HG03342 (cell line): ENCODE results near the gene OR10A2.
"Not testable (repeated sequence)": the region's sequence is repeated elsewhere in the genome, so short reads cannot be mapped to it uniquely, and the experiment has no call there.

ENCODE experiments used
- ATAC-seq: cut with Tn5 transposase; IDR thresholded peaks from one replicate; pipeline ENCODE4 v1.9.1; 2021; ENCODE audit warnings: mild to moderate bottlenecking, moderate library complexity; ENCODE audit not compliant: unreplicated experiment

OR10A2 gene, protein sequence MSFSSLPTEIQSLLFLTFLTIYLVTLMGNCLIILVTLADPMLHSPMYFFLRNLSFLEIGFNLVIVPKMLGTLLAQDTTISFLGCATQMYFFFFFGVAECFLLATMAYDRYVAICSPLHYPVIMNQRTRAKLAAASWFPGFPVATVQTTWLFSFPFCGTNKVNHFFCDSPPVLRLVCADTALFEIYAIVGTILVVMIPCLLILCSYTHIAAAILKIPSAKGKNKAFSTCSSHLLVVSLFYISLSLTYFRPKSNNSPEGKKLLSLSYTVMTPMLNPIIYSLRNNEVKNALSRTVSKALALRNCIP

DNA sequence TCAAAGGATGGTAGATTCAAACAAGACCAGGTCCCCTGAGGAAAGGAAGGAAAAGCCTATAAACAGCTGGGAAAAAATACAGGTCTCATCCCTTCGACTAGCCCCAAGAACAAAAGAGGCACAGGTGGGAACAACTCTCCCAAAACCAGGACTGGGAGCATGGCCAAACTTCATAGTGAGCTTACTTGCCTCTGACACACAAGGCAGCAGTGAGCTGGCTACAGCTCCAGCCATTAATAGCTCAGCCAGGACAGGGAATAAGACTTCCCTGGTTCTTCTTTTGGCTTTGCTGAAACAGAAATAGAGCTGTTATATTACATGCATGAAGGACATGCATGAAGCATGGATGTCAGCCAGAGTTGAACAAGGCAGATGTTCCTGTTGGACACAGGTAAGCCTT lies at the start of gene OR10A2:
TSS of gene OR10A2 (plus strand) at position 97 of the 400 bp plus-strand sequence. CDS start 6,698 bp downstream, outside the sequence.
- ATAC-seq, result no peak

DNA sequence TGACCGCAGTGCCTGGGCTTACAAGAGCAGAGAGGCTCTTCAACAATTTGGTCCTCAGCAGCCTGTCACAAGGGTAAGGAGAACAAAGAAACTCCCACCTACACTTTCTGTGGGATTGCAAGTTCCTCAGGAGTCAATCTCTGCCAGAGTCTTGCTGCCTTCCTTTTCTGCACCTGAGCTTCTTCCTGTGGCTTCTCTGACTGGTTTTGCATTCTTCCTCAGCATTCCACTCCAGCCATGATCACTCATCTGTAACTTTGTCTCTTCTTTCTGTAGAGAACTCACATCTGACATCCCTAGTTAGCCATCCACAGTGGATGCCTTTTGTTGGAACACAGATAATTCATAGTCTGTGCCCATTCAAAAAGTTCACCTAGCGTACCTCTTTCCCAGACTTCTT lies 49.2 kb upstream of the OR10A2 start:
- no peak for ATAC-seq

GRCh38 chr11:6817694-6818093 lies 45.2 kb upstream of the OR10A2 start:
- no peak for ATAC-seq

GRCh38 chr11:6818967-6819366 lies 43.9 kb upstream of the OR10A2 start:
- no peak for ATAC-seq

GRCh38 chr11:6824136-6824823 lies 38.6 kb upstream of the OR10A2 start:
- no peak for ATAC-seq

DNA sequence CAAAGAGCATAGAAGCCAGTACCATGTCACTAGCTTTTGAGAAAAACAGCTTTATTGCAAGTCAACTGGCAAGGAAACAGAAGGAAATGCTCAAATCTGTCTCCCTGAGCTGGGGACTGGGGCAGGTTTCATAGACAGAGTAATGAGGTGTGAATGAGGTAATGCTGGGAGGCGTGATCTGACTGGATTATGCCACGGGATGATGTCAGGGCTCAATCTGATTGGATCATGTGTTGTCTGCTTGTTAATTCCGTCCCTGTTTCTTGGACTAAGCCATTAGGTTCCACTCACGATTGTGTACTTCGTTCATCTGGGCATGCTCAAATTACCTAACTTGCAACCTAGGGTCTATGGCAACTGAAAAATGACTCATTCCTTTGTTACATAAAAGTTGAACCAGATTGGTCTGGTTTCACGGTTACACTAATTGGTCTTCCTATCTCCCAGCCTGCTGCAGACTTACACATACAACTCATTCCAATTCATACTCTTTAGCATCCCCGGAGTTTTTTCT lies 37.6 kb upstream of the OR10A2 start:
- ATAC-seq, result no peak

GRCh38 chr11:6828103-6828502 lies 34.8 kb upstream of the OR10A2 start:
- ATAC-seq, result no peak

- no peak for ATAC-seq
Observed at GRCh38 chr11:6833356-6833755, 29.5 kb upstream of the OR10A2 start.

DNA sequence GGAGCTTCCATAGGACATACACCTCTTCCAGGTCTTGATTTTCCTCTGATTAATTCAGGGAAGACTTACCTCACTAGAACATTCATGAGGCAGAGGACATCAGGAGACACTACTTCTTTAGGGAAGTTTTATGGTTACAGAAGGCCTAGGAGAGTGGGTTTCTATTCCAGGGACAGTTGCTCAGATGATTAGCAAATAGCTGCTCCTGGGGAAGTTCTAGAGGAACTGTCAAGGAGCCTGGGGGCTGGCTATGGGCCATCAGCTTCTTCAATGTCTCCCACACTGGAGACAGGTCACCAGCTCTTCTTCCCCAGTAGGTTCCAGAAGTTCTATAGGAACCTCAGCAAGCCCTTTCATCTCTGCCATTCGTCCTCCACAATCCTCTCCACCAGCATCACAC lies 28.8 kb upstream of the OR10A2 start:
- no peak for ATAC-seq

- ATAC-seq, result no peak
Observed at GRCh38 chr11:6841694-6842093, 21.2 kb upstream of the OR10A2 start.

DNA sequence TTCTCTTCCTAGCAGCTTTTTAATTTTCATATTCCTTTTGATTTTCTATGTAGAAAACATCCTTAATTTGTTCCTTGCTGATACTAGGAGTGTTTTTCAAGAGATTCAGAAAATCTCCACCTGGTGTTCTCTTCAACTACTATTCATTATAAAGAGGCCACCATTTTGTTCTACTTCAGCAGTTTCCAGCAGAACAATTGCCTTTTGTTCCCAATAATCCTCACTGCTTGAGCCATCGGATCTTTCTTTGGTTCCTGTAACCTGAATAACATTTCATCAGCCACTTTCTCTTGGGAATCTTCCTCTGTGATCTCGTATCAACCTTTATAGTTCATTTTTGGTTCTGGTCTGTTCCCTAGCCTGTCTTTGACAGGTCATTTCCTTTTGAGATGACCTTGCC lies 19.2 kb upstream of the OR10A2 start:
- ATAC-seq, result no peak

DNA sequence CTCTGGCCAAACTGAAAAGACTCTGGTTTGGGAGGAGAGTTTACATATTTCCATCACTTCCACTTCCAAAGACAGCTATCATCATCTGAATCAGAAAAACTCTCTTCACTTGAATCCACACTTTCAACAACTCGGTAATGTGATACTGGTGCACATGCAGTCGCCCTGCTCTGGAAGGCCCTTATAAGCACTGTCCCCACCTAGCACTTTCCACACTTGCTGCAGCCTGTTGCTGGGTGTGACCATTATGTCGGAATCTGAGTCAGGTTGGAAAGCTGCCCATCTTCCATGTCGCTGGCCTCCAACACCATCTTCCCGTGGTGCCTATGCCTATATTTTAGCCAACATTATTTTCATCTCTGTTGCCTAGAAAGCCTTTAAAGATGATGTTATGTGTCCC lies 18.5 kb upstream of the OR10A2 start:
- no peak for ATAC-seq

DNA sequence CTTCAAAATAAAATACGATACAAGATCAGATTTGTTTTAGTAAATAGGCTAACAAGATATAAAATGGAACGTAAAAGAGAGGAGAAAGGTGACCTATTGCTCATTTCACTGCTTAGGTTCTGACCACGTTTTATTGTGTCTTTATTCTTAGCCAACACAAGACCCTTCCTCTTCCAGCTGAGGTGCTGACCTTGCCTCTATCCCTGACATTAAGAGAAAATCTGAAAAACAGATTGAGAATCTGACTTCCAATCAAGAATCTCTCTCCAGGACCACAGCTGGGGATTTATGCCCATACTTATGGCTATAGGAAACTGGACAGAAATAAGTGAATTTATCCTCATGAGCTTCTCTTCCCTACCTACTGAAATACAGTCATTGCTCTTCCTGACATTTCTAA lies 17.5 kb upstream of the OR10A2 start, which contains the start of gene OR10A5:
TSS of gene OR10A5 (plus strand) at position 301 of the 400 bp plus-strand sequence. CDS start at position 301, 0 bp downstream.
- no peak for ATAC-seq

DNA sequence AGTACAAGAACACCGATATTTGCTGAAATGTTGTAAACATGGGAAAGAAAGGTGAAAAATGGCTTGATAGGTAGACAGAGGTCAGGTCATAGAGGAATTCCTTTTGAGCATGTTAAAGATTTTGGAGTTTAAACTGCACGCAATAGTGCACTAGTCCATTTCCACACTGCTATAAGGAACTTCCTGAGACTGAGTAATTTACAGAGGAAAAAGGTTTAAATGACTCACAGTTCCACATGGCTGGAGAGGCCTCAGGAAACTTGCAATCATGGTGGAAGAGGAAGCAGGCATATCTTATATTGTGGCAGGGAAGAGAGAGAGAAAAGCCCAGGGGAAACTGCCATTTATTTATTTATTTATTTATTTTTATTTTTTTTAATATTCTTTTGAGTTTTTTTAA lies 12.3 kb upstream of the OR10A2 start:
- no peak for ATAC-seq

DNA sequence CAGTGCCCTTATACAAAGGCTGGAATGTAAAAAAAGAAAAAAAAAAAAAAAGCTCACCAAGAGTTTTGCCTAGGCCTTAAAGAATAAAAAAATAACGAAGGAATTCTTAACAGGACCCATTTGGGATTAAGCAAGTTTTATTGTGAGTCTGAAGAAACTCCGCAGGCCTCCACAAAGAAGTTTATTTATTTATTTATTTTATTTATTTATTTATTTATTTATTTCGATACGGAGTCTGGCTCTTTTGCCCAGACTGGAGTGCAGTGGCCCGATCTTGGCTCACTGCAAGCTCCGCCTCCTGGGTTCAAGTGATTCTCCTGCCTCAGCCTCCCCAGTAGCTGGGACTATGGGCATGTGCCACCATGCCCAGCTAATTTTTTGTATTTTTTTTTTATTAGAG lies 8.1 kb upstream of the OR10A2 start:
- ATAC-seq, result not testable (repeated sequence)

GRCh38 chr11:6855971-6856541 lies 6.8 kb upstream of the OR10A2 start:
- no peak for ATAC-seq

DNA sequence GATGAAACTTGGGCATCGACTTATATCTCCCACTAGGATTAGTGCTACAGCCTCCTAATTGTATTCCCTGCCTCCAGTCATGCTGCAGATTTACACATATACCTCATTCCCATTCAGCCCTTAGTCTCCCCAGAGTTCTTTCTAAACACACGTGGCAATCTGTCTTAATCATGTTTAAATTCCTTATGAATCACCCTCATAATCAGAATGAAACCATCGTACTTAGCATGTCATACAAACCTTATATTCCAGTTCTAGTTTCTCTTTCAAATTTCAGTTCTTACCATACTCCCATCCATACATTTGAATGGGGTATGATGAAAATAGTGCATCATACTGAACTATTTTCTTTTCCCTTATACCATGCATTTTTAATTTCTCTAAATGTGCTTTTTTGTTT lies 6.0 kb upstream of the OR10A2 start:
- ATAC-seq, result peak; percentile 91

GRCh38 chr11:6864438-6864837 lies 1.6 kb downstream of the OR10A2 start:
- ATAC-seq, result no peak

GRCh38 chr11:6871278-6871677 lies 8.4 kb downstream of the OR10A2 start:
- ATAC-seq, result no peak

DNA sequence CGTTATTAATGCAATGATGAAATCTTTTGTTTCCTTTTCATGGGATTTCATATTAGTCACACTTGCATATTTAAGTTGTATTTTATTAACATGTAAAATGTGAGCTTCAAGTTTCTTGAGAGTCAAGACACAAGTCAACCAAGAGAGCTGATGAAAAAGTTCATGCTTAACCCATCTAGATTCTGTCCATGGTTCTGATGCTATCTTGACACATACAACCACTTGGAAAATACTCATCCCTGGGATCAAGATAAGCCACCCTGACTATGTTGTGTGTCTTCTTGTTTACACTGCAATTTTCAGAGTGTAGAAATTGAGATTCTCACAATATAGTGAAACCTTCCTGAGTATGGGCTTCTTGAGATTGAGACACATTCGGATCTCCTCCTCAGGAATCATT lies 12.9 kb downstream of the OR10A2 start:
- no peak for ATAC-seq

DNA sequence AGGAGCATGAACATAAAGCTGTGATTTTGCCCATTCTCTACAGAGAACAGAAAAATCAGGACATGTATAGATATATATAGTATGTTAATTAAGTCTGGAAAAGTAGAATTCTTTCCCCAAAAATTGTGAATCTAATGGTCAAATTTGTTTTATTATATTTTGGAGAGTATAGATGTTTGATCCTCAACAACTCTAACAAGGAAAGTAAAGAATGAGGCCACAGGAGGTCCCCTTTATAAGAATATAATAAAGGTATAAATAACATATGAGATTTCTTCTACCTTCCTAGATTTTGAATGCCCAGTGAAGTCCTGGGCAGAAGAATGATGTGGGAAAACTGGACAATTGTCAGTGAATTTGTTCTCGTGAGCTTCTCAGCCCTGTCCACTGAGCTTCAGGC lies 13.5 kb downstream of the OR10A2 start, which contains the start of gene OR10A4:
TSS of gene OR10A4 (plus strand) at position 301 of the 400 bp plus-strand sequence. CDS start at position 324, 23 bp downstream.
- no peak for ATAC-seq

DNA sequence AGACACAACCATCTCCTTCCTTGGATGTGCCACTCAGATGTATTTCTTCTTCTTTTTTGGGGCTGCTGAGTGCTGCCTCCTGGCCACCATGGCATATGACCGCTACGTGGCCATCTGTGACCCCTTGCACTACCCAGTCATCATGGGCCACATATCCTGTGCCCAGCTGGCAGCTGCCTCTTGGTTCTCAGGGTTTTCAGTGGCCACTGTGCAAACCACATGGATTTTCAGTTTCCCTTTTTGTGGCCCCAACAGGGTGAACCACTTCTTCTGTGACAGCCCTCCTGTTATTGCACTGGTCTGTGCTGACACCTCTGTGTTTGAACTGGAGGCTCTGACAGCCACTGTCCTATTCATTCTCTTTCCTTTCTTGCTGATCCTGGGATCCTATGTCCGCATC lies 14.1 kb downstream of the OR10A2 start:
- ATAC-seq, result no peak
